IPS-18a (cell line): ENCODE measurements around the gene RPP14.

Source experiments
- H3K27ac ChIP-seq: one replicate; pipeline ENCODE4 v1.5.1; 2013; ENCODE audit warnings: low read length
- H3K27me3 ChIP-seq: one replicate; pipeline ENCODE4 v1.6.1; 2013; ENCODE audit warnings: mild to moderate bottlenecking, low read length; ENCODE audit not compliant: control insufficient read depth, insufficient read depth
- H3K36me3 ChIP-seq: one replicate; pipeline ENCODE4 v1.6.1; 2013; ENCODE audit warnings: low read depth, low read length; ENCODE audit not compliant: control insufficient read depth
- H3K4me1 ChIP-seq: one replicate; pipeline ENCODE4 v1.6.1; 2013; ENCODE audit warnings: low read depth, low read length; ENCODE audit not compliant: control insufficient read depth
- H3K4me3 ChIP-seq: one replicate; pipeline ENCODE4 v1.5.1; 2013; ENCODE audit warnings: low read length
- H3K9ac ChIP-seq: one replicate; pipeline ENCODE4 v1.6.1; 2013; ENCODE audit warnings: mild to moderate bottlenecking, low read length, moderate library complexity
- H3K9me3 ChIP-seq: one replicate; pipeline ENCODE4 v1.6.1; 2013; ENCODE audit warnings: low read depth, low read length; ENCODE audit not compliant: control insufficient read depth

RPP14 gene

GRCh38 chr3:58293516-58293915 is 12.5 kb upstream of the RPP14 start:
- Histone ChIP-seq H3K27ac (no peak overlapping the region), H3K4me3 (no peak overlapping the region), H3K4me1 (no peaks in the 10 kb centered on the region), H3K9me3 (no peaks in the 10 kb centered on the region), H3K27me3 (no peaks in the 10 kb centered on the region), H3K36me3 (no peaks in the 10 kb centered on the region), H3K9ac (no peak overlapping the region)

- no peaks in the 10 kb centered on the region for H3K9me3 ChIP-seq
- no peak overlapping the region for H3K27ac ChIP-seq
- H3K4me1 ChIP-seq: no peaks in the 10 kb centered on the region
- no peak overlapping the region for H3K4me3 ChIP-seq
- H3K9ac ChIP-seq: no peak overlapping the region
- no peaks in the 10 kb centered on the region for H3K27me3 ChIP-seq
- no peaks in the 10 kb centered on the region for H3K36me3 ChIP-seq
Observed at GRCh38 chr3:58296269-58296668, 9.8 kb upstream of the RPP14 start.

GRCh38 chr3:58296843-58297242 is 9.2 kb upstream of the RPP14 start:
- Histone ChIP-seq H3K4me3 (no peak overlapping the region), H3K9ac (no peak overlapping the region), H3K9me3 (no peaks in the 10 kb centered on the region), H3K27ac (no peak overlapping the region), H3K4me1 (no peaks in the 10 kb centered on the region), H3K27me3 (no peaks in the 10 kb centered on the region), H3K36me3 (no peaks in the 10 kb centered on the region)

GRCh38 chr3:58298190-58298589 is 7.9 kb upstream of the RPP14 start:
- H3K4me1 ChIP-seq: no peaks in the 10 kb centered on the region
- H3K4me3 ChIP-seq: no peak overlapping the region
- H3K36me3 ChIP-seq: no peaks in the 10 kb centered on the region
- no peak overlapping the region for H3K27ac ChIP-seq
- H3K9ac ChIP-seq: no peak overlapping the region
- no peaks in the 10 kb centered on the region for H3K27me3 ChIP-seq
- H3K9me3 ChIP-seq: no peaks in the 10 kb centered on the region

- Histone ChIP-seq H3K36me3 (no peaks in the 10 kb centered on the region), H3K9me3 (no peaks in the 10 kb centered on the region), H3K27ac (no peak overlapping the region), H3K4me1 (no peaks in the 10 kb centered on the region), H3K9ac (no peak overlapping the region), H3K27me3 (no peaks in the 10 kb centered on the region), H3K4me3 (no peak overlapping the region)
Observed at GRCh38 chr3:58299075-58299474, 7.0 kb upstream of the RPP14 start.

GRCh38 chr3:58299839-58300516 is 6.1 kb upstream of the RPP14 start:
- H3K36me3 ChIP-seq: no peaks in the 10 kb centered on the region
- no peaks in the 10 kb centered on the region for H3K27me3 ChIP-seq
- H3K27ac ChIP-seq: no peak overlapping the region
- H3K4me3 ChIP-seq: no peak overlapping the region
- no peak overlapping the region for H3K9ac ChIP-seq
- no peaks in the 10 kb centered on the region for H3K9me3 ChIP-seq
- no peaks in the 10 kb centered on the region for H3K4me1 ChIP-seq

GRCh38 chr3:58307639-58308215 is 1.7 kb downstream of the RPP14 start:
- Histone ChIP-seq H3K9me3 (no peaks in the 10 kb centered on the region), H3K36me3 (peaks cover 26% of the 10 kb centered on the region), H3K4me3 (peak overlapping the region; percentile 100), H3K27me3 (no peaks in the 10 kb centered on the region), H3K4me1 (peaks cover 3% of the 10 kb centered on the region), H3K27ac (no peak overlapping the region), H3K9ac (peak overlapping the region; percentile 99)

GRCh38 chr3:58308728-58309127 is 2.7 kb downstream of the RPP14 start:
- Histone ChIP-seq H3K27me3 (no peaks in the 10 kb centered on the region), H3K36me3 (peaks cover 33% of the 10 kb centered on the region), H3K4me1 (peaks cover 3% of the 10 kb centered on the region), H3K27ac (no peak overlapping the region), H3K9ac (no peak overlapping the region), H3K4me3 (no peak overlapping the region), H3K9me3 (no peaks in the 10 kb centered on the region)

GRCh38 chr3:58317811-58318210 is 11.8 kb downstream of the RPP14 start:
- no peak overlapping the region for H3K27ac ChIP-seq
- H3K4me1 ChIP-seq: peaks cover 15% of the 10 kb centered on the region
- no peaks in the 10 kb centered on the region for H3K9me3 ChIP-seq
- H3K4me3 ChIP-seq: no peak overlapping the region
- no peak overlapping the region for H3K9ac ChIP-seq
- peaks cover 39% of the 10 kb centered on the region for H3K36me3 ChIP-seq
- H3K27me3 ChIP-seq: no peaks in the 10 kb centered on the region

GRCh38 chr3:58321791-58322190 is 15.7 kb downstream of the RPP14 start:
- Histone ChIP-seq H3K36me3 (peaks cover 16% of the 10 kb centered on the region), H3K27me3 (no peaks in the 10 kb centered on the region), H3K9me3 (no peaks in the 10 kb centered on the region), H3K9ac (no peak overlapping the region), H3K27ac (peak overlapping the region; percentile 7), H3K4me3 (peak overlapping the region; percentile 37), H3K4me1 (peaks cover 19% of the 10 kb centered on the region)

- Histone ChIP-seq H3K9me3 (no peaks in the 10 kb centered on the region), H3K27ac (no peak overlapping the region), H3K27me3 (no peaks in the 10 kb centered on the region), H3K36me3 (peaks cover 6% of the 10 kb centered on the region), H3K9ac (no peak overlapping the region), H3K4me1 (peaks cover 19% of the 10 kb centered on the region), H3K4me3 (no peak overlapping the region)
Observed at GRCh38 chr3:58322793-58323192, 16.7 kb downstream of the RPP14 start.
